ENCODE data around the gene PI4KA. TPM values are rescaled to one million over a fixed set of nuclear protein-coding genes. Genes with fewer than 3 reads are reported as not detected.

Gene PI4KA
- total RNA-seq, 8 experiments from 2014 or later = 22.4 to 76.9 (median 36.2) TPM

DNA sequence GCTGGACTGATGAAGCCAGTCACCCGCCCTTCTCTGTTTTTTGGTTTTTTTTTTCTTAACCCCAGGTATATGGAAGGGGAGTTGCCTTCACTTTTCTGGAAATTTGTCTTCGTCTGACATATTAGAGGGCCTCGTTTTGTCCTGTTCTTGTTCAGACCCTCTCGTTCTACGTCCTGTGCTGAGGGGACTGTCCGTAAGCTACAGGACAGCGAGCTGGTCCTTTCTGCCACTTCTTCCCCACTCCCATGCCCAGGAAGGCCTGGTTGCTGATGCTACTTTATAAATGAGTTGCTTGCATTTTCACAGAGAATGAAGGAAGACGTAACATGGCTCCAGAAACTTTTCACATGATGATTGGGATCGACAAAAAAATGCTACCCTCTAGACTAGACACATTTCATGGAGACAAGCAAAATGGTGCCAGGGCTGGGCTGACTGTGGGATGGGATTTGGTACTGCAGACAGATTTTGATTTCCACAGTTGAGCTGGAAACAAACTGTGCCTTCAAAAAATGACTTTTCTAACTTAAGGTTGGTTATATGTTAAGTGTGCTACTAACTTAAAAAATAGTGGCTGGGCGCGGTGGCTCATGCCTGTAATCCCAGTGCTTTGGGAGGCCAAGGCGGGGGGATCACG lies 31.4 kb upstream of the PI4KA start:
- no peak overlapping the region for H3K4me3 ChIP-seq
- no peak overlapping the region for H3K27ac ChIP-seq
- no peak for ATAC-seq (replicated peaks in 6 of 8)
- in situ Hi-C loops (cut with MboI; ENCODE audit: low pct_unique_long_range_greater_than_20kb in 2 of 9, low sequenced_read_pairs in 9 of 9, unreplicated experiment in 9 of 9) = loop anchor here in 2 of 9 experiments (25.0 kb wide), 2 partner anchors 103 to 197 kb away; no protein-coding TSS in a partner anchor
- 65 to 100% (median 88%) methylated on average over 1 to 9 of the region's 13 CpGs for WGBS, 10 experiments
- H3K4me1 ChIP-seq (replicated peaks in 1 of 2) = peaks cover 0 to 2% of the 10 kb centered on the region in 2 donors

DNA sequence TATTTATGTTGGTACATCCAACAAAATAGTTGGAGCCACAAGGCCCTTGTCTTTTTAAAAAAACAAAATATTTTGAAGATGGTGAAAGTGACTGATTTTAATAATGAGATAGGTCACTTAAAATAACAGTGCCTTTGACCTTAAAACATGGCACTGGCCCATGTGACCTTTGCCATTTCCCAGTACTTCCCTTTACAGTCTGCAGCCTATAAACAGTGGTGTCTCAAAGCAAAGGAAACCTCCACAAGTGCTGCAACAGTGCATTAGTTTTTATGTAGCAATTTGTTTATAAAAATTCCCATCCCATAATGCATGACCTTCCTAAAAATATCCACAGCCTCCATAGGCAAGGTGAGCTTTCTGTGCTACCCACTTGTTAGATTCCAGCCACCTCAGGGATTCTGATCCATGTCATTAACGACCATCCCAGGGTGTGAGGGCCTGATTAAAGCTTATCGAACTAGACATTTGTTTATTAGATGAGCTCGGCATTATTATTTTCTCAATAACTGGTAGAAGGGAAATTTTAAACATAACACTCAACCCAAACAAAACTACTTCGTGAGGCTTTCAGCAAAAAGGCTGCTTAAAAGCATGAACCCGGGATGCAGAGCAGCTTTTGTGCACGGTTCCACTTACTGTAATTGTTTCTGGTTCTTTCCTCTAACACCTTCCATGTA lies 30.6 kb upstream of the PI4KA start:
- Histone ChIP-seq H3K27ac (no peak overlapping the region), H3K4me3 (no peak overlapping the region), H3K4me1 (replicated peaks in 1 of 2) (peaks cover 0 to 2% of the 10 kb centered on the region in 2 donors)
- 29 to 100% (median 90%) methylated on average over 1 to 6 of the region's 6 CpGs; no CpG with 5 or more reads in 1 of the 10 experiments for WGBS, 10 experiments
- ATAC-seq (replicated peaks in 6 of 8) = no peak
- in situ Hi-C loops (cut with MboI; ENCODE audit: low pct_unique_long_range_greater_than_20kb in 2 of 9, low sequenced_read_pairs in 9 of 9, unreplicated experiment in 9 of 9) = loop anchor here in 2 of 9 experiments (25.0 kb wide), 2 partner anchors 102 to 198 kb away; no protein-coding TSS in a partner anchor

DNA sequence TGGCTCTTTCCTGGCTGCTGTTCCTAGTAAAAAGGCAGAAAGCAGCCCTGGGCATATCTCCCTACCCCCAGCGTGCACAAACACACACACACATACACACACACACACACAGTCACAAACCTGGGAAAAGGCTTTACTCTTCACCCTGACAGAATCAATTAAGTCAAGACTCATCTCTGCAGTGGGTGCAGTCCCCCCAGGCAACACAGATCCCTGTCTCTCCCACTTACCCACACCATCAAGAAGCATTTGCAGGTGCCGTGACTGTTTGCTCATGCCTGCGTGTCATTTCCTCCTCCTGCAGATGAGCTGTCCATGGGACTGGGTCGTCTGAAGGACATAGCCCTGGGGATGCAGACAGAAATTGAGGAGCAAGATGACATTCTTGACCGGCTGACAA lies 28.8 kb upstream of the PI4KA start:
- H3K27ac ChIP-seq = peak overlapping the region in 1 of 2 donors; percentile 32
- ATAC-seq (replicated peaks in 6 of 8) = no peak
- H3K4me3 ChIP-seq = no peak overlapping the region
- peaks cover 0 to 2% of the 10 kb centered on the region in 2 donors for H3K4me1 ChIP-seq (replicated peaks in 1 of 2)
- 65 to 100% (median 80%) methylated on average over 1 to 4 of the region's 5 CpGs; no CpG with 5 or more reads in 2 of the 10 experiments for WGBS, 10 experiments
- in situ Hi-C loops (cut with MboI; ENCODE audit: low pct_unique_long_range_greater_than_20kb in 2 of 9, low sequenced_read_pairs in 9 of 9, unreplicated experiment in 9 of 9) = loop anchor here in 2 of 9 experiments (25.0 kb wide), 2 partner anchors 100 to 200 kb away; no protein-coding TSS in a partner anchor

DNA sequence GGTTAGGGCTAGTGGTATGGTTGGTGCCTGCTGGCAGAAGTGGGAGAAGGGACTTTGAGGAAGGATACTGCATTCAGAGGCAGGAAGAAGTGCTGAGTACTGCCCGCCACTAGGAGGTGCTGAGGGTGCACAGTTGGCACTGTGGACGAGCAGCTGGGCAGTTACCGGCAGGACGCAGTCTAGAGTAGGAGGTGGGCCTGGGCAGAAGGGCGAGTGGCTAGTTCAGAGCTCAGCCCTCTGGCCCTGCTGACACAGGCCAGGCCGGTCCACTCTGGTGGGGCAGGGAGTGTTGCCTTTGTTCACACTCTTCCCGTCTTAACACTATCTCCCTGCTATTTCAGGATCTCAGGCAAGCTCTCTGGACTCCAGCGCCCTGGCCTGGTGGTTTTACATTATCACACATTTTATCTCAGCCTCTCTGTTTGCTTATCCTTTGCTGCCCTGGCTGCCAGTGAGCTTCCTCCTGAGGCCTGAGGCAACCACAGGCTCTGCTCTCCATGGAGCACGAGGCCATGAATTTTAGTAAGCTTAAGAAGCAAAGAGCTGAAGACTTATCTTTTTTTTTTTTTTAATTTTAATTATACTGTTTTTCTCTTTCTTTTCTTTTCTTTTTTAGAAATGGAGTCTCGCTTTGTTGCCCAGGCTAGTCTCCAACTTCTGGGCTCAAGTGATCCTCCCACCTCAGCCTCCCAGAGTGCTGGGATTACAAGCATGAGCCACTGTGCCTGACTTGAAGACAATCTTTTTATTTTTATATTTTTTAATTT lies 27.1 kb upstream of the PI4KA start:
- no peak overlapping the region for H3K4me3 ChIP-seq
- ATAC-seq (replicated peaks in 6 of 8) = peak; percentile 91 to 99 (median 98)
- in situ Hi-C loops (cut with MboI; ENCODE audit: low pct_unique_long_range_greater_than_20kb in 2 of 9, low sequenced_read_pairs in 9 of 9, unreplicated experiment in 9 of 9) = loop anchor here in 2 of 9 experiments (25.0 kb wide), 2 partner anchors 98 to 202 kb away; no protein-coding TSS in a partner anchor
- 38 to 100% (median 78%) methylated on average over 1 to 9 of the region's 10 CpGs; no CpG with 5 or more reads in 1 of the 10 experiments for WGBS, 10 experiments
- H3K4me1 ChIP-seq (replicated peaks in 1 of 2) = peaks cover 0 to 2% of the 10 kb centered on the region in 2 donors
- H3K27ac ChIP-seq = peak overlapping the region; percentile 33 to 48

DNA sequence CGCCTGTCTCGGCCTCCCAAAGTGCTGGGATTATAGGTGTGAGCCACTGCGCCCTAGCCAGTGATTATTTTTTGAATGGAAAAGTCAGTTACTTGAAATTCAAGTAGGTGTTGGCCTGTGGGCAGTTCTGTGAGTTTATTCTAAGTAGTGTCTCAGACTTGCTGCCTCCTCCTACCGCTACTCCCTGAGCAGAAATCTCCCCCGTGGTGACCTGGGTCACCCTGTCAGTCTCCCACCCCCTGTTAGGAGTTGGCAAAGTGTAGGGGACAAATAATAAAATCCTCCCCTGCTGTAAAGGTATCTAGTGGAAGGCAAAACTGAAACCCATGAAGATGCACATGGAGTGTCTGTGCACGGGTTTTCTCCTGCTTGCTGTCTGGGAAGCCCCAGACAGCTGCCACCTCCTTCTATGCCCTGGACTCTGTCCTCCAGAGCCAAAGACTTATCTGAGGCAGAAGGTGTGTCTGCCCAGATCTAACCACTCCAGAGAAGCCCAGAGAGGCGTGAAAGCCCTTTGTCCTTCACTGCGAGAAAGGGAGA lies 26.5 kb upstream of the PI4KA start:
- 68 to 100% (median 85%) methylated on average over 1 to 6 of the region's 8 CpGs; no CpG with 5 or more reads in 4 of the 10 experiments for WGBS, 10 experiments
- H3K27ac ChIP-seq = no peak overlapping the region
- H3K4me1 ChIP-seq (replicated peaks in 1 of 2) = peaks cover 0 to 2% of the 10 kb centered on the region in 2 donors
- ATAC-seq (replicated peaks in 6 of 8) = peak in 6 of 8 experiments; percentile 15 to 33 (median 26)
- H3K4me3 ChIP-seq = no peak overlapping the region
- in situ Hi-C loops (cut with MboI; ENCODE audit: low pct_unique_long_range_greater_than_20kb in 2 of 9, low sequenced_read_pairs in 9 of 9, unreplicated experiment in 9 of 9) = loop anchor here in 2 of 9 experiments (25.0 kb wide), 2 partner anchors 98 to 202 kb away; no protein-coding TSS in a partner anchor

DNA sequence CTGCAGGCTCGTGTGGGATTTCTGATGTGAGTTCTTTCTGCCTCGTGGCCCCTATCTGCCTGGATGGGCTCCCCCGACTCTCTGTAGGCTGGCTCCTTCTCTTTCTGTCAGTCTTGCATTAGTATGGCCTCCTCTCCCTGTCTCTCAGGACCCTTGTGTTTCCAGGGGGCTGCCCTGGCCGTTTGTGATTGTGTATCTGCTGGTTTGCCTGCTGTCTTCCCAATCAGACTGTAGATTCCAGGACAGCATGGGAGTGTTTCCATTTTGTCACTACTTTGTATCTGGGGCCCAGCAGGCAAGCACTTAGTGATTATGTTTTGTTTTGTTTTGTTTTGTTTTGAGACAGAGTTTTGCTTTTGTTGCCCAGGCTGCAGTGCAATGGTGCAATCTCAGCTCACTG lies 25.8 kb upstream of the PI4KA start:
- peak overlapping the region in 1 of 2 donors; percentile 39 for H3K27ac ChIP-seq
- ATAC-seq (replicated peaks in 6 of 8) = no peak
- H3K4me3 ChIP-seq = no peak overlapping the region
- peaks cover 0 to 2% of the 10 kb centered on the region in 2 donors for H3K4me1 ChIP-seq (replicated peaks in 1 of 2)
- in situ Hi-C loops (cut with MboI; ENCODE audit: low pct_unique_long_range_greater_than_20kb in 2 of 9, low sequenced_read_pairs in 9 of 9, unreplicated experiment in 9 of 9) = loop anchor here in 2 of 9 experiments (25.0 kb wide), 2 partner anchors 97 to 203 kb away; no protein-coding TSS in a partner anchor
- WGBS, 10 experiments = 0 to 100% (median 40%) methylated on average over 1 to 4 of the region's 4 CpGs; no CpG with 5 or more reads in 1 of the 10 experiments

DNA sequence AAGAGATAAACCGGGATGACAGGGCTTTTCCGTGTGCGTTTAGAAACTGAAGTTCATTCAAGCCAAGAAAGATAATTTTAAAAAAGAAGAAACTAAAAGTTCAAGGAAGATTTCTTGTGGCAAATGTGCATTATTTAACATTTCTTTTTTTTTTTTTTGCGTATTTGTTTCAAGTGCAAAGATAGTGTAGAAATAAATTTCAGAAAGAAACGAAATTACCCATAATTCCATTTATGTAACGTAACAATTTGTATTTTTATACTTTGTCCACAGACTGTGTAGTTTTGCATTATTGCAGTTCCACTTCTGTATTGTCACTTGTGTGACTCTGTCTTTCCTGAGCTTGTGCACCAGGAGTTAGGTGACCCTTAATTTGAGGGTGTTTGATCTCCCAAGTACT lies 24.2 kb upstream of the PI4KA start:
- in situ Hi-C loops (cut with MboI; ENCODE audit: low pct_unique_long_range_greater_than_20kb in 2 of 9, low sequenced_read_pairs in 9 of 9, unreplicated experiment in 9 of 9) = loop anchor here in 2 of 9 experiments (25.0 kb wide), 2 partner anchors 96 to 204 kb away; no protein-coding TSS in a partner anchor
- Histone ChIP-seq H3K4me3 (no peak overlapping the region), H3K4me1 (replicated peaks in 1 of 2) (peaks cover 0 to 2% of the 10 kb centered on the region in 2 donors), H3K27ac (no peak overlapping the region)
- 71 to 99% (median 91%) methylated on average over 3 to 6 of the region's 6 CpGs; no CpG with 5 or more reads in 1 of the 10 experiments for WGBS, 10 experiments
- ATAC-seq (replicated peaks in 6 of 8) = no peak

DNA sequence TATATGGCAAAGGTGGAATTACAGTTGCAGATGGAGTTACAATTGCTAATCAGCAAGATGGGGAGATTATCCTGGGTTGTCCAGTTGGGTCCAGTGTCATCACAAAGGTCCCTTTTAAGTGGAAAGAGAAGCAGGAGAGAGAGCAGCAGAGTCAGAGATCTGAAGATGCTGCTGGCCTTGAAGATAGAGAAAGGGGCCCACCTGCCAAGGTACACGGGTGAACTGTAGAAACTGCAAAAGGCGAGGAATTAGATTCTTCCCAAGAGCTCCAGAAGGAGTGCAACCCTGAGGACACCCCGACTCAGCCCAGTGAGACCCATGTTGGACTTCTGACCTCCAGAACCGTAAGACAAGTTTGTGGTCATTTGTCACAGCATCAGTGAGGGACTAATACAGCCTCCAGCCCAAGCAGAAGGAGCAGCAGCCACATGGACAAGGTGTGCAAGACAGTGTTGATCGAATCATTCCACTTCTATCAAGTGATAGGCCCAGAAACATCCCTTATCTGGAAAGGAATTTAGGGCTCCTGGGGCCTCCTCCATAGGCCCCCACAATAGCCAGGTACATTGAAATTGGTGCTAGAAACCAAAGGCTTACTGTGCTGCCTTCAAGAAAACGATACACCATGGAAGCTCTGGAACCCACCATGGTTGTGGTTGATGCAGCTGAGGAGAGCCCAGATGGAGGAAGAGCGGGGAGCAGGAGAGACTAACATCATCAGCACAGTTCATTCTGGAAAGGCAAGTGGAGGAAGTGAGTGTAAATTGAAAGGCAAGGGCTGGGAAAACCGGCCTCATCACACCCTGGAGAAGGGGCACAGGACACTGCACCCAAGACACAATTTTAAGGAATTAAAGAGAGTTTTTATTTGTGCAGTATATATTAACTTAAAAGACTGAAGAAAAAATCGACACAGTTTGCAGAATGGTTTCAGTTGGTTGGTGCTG lies 23.5 kb upstream of the PI4KA start:
- WGBS, 10 experiments = 60 to 100% (median 85%) methylated on average over 1 to 8 of the region's 9 CpGs; no CpG with 5 or more reads in 1 of the 10 experiments
- in situ Hi-C loops (cut with MboI; ENCODE audit: low pct_unique_long_range_greater_than_20kb in 2 of 9, low sequenced_read_pairs in 9 of 9, unreplicated experiment in 9 of 9) = loop anchor here in 2 of 9 experiments (25.0 kb wide), 2 partner anchors 95 to 205 kb away; no protein-coding TSS in a partner anchor
- no peak for ATAC-seq (replicated peaks in 6 of 8)
- Histone ChIP-seq H3K4me3 (no peak overlapping the region), H3K4me1 (replicated peaks in 1 of 2) (peaks cover 0 to 2% of the 10 kb centered on the region in 2 donors), H3K27ac (peak overlapping the region in 1 of 2 donors; percentile 64)

DNA sequence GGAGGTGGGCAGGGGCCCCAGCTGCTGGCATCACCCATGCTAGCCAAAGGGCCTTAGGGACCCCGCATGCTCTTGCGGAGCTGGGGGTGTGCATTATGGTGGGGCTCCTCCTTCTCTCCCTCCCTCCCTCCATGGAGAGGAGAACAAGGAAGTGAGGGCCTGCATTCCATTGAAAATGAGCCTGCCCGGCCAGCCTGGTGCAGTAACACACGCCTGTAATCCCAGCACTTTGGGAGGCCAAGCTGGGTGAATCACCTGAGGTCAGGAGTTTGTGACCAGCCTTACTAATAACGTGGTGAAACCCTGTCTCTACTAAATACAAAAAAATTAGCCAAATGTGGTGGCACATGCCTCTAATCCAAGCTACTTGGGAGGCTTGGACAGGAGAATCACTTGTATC lies 22.6 kb upstream of the PI4KA start:
- 27 to 43% methylated on average over 1 to 3 of the region's 5 CpGs; no CpG with 5 or more reads in 8 of the 10 experiments for WGBS, 10 experiments
- Histone ChIP-seq H3K4me1 (replicated peaks in 1 of 2) (peaks cover 0 to 2% of the 10 kb centered on the region in 2 donors), H3K27ac (peak overlapping the region in 1 of 2 donors; percentile 51), H3K4me3 (no peak overlapping the region)
- no peak for ATAC-seq (replicated peaks in 6 of 8)
- in situ Hi-C loops (cut with MboI; ENCODE audit: low pct_unique_long_range_greater_than_20kb in 2 of 9, low sequenced_read_pairs in 9 of 9, unreplicated experiment in 9 of 9) = loop anchor here in 2 of 9 experiments (25.0 kb wide), 2 partner anchors 94 to 206 kb away; no protein-coding TSS in a partner anchor

DNA sequence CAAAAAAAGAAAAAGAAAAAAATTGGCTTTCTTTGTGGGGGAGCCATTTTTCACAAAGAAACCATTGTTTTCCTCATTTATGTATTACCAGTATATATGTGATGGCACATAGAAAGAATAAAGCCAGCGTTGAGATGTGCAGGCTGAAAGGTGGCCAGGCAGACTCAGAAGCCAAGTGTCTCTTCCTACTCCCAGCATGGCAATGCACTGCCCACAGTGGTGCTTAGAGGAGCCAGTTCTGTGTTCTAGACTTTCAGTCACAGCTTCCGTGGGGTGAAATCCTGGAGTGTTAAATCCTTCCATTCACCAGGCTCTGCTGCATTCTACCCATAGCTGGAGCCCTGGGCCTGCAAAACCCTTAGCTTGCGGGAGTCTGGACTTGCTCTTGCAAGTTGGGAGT lies 19.1 kb upstream of the PI4KA start:
- no peak for ATAC-seq (replicated peaks in 6 of 8)
- in situ Hi-C loops (cut with MboI; ENCODE audit: low pct_unique_long_range_greater_than_20kb in 2 of 9, low sequenced_read_pairs in 9 of 9, unreplicated experiment in 9 of 9) = loop anchor here in 2 of 9 experiments (25.0 kb wide), 2 partner anchors 90 to 210 kb away; no protein-coding TSS in a partner anchor
- no peak overlapping the region for H3K4me3 ChIP-seq
- H3K27ac ChIP-seq = peak overlapping the region in 1 of 2 donors; percentile 39
- H3K4me1 ChIP-seq (replicated peaks in 1 of 2) = no peaks in the 10 kb centered on the region
- 80 to 100% (median 100%) methylated on average over 1 to 2 of the region's 3 CpGs; no CpG with 5 or more reads in 3 of the 10 experiments for WGBS, 10 experiments

DNA sequence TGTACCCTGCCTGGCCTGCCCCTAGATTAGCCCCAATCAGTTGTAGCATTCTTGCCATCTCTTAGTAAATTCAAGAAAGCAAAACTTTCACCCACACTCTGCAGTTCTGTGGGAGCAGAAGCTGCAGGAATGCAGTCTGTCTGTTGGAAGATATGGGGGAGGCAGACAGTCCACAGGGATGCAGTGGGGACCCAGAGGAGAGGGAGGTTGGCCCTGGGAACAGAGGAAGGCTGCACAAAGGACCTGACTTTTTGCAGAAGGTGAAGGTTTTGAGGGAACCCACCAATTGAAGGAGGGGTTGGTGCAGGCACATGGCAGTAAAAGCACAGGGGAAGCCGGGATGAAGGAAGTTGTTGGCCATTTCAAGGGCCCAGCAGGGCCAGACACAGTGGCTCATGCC lies 16.7 kb upstream of the PI4KA start:
- 0 to 100% (median 100%) methylated on average over 1 of the region's 1 CpG; no CpG with 5 or more reads in 5 of the 10 experiments for WGBS, 10 experiments
- no peak for ATAC-seq (replicated peaks in 6 of 8)
- H3K27ac ChIP-seq = no peak overlapping the region
- in situ Hi-C loops (cut with MboI; ENCODE audit: low pct_unique_long_range_greater_than_20kb in 2 of 9, low sequenced_read_pairs in 9 of 9, unreplicated experiment in 9 of 9) = loop anchor here in 2 of 9 experiments (25.0 kb wide), 2 partner anchors 88 to 212 kb away; no protein-coding TSS in a partner anchor
- H3K4me1 ChIP-seq (replicated peaks in 1 of 2) = no peaks in the 10 kb centered on the region
- H3K4me3 ChIP-seq = no peak overlapping the region
